Uterus (tissue), 2 donors: Measurements from ENCODE around the gene RAD51B.

Experiments
- CTCF ChIP-seq, 4 experiments: fragments of 200-600 bp in 2 of 4; fragments of 450-650 bp in 2 of 4; sonication (generic) in 2 of 4; IDR thresholded peaks; one replicate each; pipeline ENCODE4 v1.5.1; 2016 to 2019; ENCODE audit warnings: antibody characterized with exemption in 4 of 4, mild to moderate bottlenecking in 2 of 4, moderate library complexity in 1 of 4
- POLR2A ChIP-seq, 2 donors: fragments of 450-650 bp; IDR thresholded peaks; one replicate each; pipeline ENCODE4 v1.6.1; 2016; ENCODE audit warnings: antibody characterized with exemption in 2 of 2, mild to moderate bottlenecking in 1 of 2, moderate library complexity in 1 of 2

GRCh38 chr14:68550338-68550715 is 730.7 kb downstream of the RAD51B start:
- no peak for TF ChIP-seq CTCF (IDR thresholded peaks at IDR 0.05)
- no peak for TF ChIP-seq POLR2A (IDR thresholded peaks at IDR 0.05)
